ENCODE measurements around the gene PVRIG.
"Not testable (repeated sequence)": the region's sequence is repeated elsewhere in the genome, so short reads cannot be mapped to it uniquely, and the experiment has no call there.

The PVRIG gene

GRCh38 chr7:100222445-100223132, 2.8 kb downstream of the PVRIG start:
- no peak for DNase-seq (ENCODE audit: low read depth)
- H3K4me3 ChIP-seq (ENCODE audit: low read depth, low read length): peak overlapping the region; percentile 59
- TF ChIP-seq CTCF (IDR thresholded peaks at IDR 0.05; ENCODE audit: low read depth, low read length, missing control alignments): no peak

- not testable (repeated sequence) for H3K4me3 ChIP-seq (ENCODE audit: low read depth, low read length); DNase-seq (ENCODE audit: low read depth)
These were observed 3.7 kb downstream of the PVRIG start for GRCh38 chr7:100223376-100223927.

- not testable (repeated sequence) for H3K4me3 ChIP-seq (ENCODE audit: low read depth, low read length); DNase-seq (ENCODE audit: low read depth)
These were observed 5.1 kb downstream of the PVRIG start for GRCh38 chr7:100224891-100225290.

GRCh38 chr7:100234660-100235317, 15.0 kb downstream of the PVRIG start:
- H3K4me3 ChIP-seq (ENCODE audit: low read depth, low read length); DNase-seq (ENCODE audit: low read depth): not testable (repeated sequence)

- not testable (repeated sequence) for DNase-seq (ENCODE audit: low read depth); H3K4me3 ChIP-seq (ENCODE audit: low read depth, low read length)
These were observed 20.2 kb downstream of the PVRIG start for GRCh38 chr7:100239975-100240374.

- DNase-seq (ENCODE audit: low read depth): peak; percentile 30
- not testable (repeated sequence) for H3K4me3 ChIP-seq (ENCODE audit: low read depth, low read length)
These were observed 23.6 kb downstream of the PVRIG start for GRCh38 chr7:100243385-100243784.

GRCh38 chr7:100244988-100245605, 25.3 kb downstream of the PVRIG start:
- H3K4me3 ChIP-seq (ENCODE audit: low read depth, low read length); DNase-seq (ENCODE audit: low read depth): not testable (repeated sequence)

GRCh38 chr7:100246121-100246864, 26.5 kb downstream of the PVRIG start:
- DNase-seq (ENCODE audit: low read depth); H3K4me3 ChIP-seq (ENCODE audit: low read depth, low read length): not testable (repeated sequence)

GRCh38 chr7:100246865-100247137, 27.1 kb downstream of the PVRIG start:
- not testable (repeated sequence) for H3K4me3 ChIP-seq (ENCODE audit: low read depth, low read length); DNase-seq (ENCODE audit: low read depth)

- H3K4me3 ChIP-seq (ENCODE audit: low read depth, low read length): no peak overlapping the region
- no peak for DNase-seq (ENCODE audit: low read depth)
- TF ChIP-seq CTCF (IDR thresholded peaks at IDR 0.05; ENCODE audit: low read depth, low read length, missing control alignments): no peak
These were observed 27.5 kb downstream of the PVRIG start for GRCh38 chr7:100247152-100247757.

- no peak for DNase-seq (ENCODE audit: low read depth)
These were observed 28.7 kb downstream of the PVRIG start for GRCh38 chr7:100248483-100248882.

More at GRCh38 chr7:100248483-100248882, 28.7 kb downstream of the PVRIG start:
- TF ChIP-seq CTCF (IDR thresholded peaks at IDR 0.05; ENCODE audit: low read depth, low read length, missing control alignments): no peak
- no peak overlapping the region for H3K4me3 ChIP-seq (ENCODE audit: low read depth, low read length)

All from GM12864 (cell line).